ENCODE results near the gene C1QTNF9. TPM values are rescaled to one million over a fixed set of nuclear protein-coding genes. Genes with fewer than 3 reads are reported as not detected.
"Not testable (repeated sequence)": the region's sequence is repeated elsewhere in the genome, so short reads cannot be mapped to it uniquely, and the experiment has no call there.

The C1QTNF9 gene
- total RNA-seq (2014; rRNA removed; shearing (Covaris generic)) = 0.61 TPM in 1 of 2 replicates, not detected in the other

GRCh38 chr13:24309300-24309699, at the start of gene C1QTNF9:
Gene C1QTNF9 (plus strand): TSS chr13:24309580. CDS start chr13:24316004, 6,424 bp downstream.
- DNase-seq (ENCODE audit: low spot score) = not testable (repeated sequence)

- DNase-seq (ENCODE audit: low spot score) = no peak
These were observed 47.8 kb upstream of the C1QTNF9 start for GRCh38 chr13:24261566-24261965.

- no peak for DNase-seq (ENCODE audit: low spot score)
These were observed 45.7 kb upstream of the C1QTNF9 start for GRCh38 chr13:24263632-24264031.

- no peak for DNase-seq (ENCODE audit: low spot score)
These were observed 44.4 kb upstream of the C1QTNF9 start for GRCh38 chr13:24264976-24265375.

- no peak for DNase-seq (ENCODE audit: low spot score)
These were observed 43.9 kb upstream of the C1QTNF9 start for GRCh38 chr13:24265453-24265852.

GRCh38 chr13:24267274-24267673, 42.1 kb upstream of the C1QTNF9 start:
- DNase-seq (ENCODE audit: low spot score) = no peak

- DNase-seq (ENCODE audit: low spot score) = no peak
These were observed 41.6 kb upstream of the C1QTNF9 start for GRCh38 chr13:24267801-24268200.

GRCh38 chr13:24269821-24270220, 39.6 kb upstream of the C1QTNF9 start:
- DNase-seq (ENCODE audit: low spot score) = no peak

- DNase-seq (ENCODE audit: low spot score) = no peak
These were observed 38.7 kb upstream of the C1QTNF9 start for GRCh38 chr13:24270639-24271141.

- no peak for DNase-seq (ENCODE audit: low spot score)
These were observed 38.2 kb upstream of the C1QTNF9 start for GRCh38 chr13:24271231-24271600.

- no peak for DNase-seq (ENCODE audit: low spot score)
These were observed 37.6 kb upstream of the C1QTNF9 start for GRCh38 chr13:24271601-24272451.

- DNase-seq (ENCODE audit: low spot score) = no peak
These were observed 36.8 kb upstream of the C1QTNF9 start for GRCh38 chr13:24272452-24273161.

- DNase-seq (ENCODE audit: low spot score) = no peak
These were observed 35.5 kb upstream of the C1QTNF9 start for GRCh38 chr13:24273926-24274325.

GRCh38 chr13:24274452-24275021, 34.8 kb upstream of the C1QTNF9 start:
- no peak for DNase-seq (ENCODE audit: low spot score)

GRCh38 chr13:24275041-24275440, 34.3 kb upstream of the C1QTNF9 start:
- DNase-seq (ENCODE audit: low spot score) = no peak

GRCh38 chr13:24276306-24276705, 33.1 kb upstream of the C1QTNF9 start:
- no peak for DNase-seq (ENCODE audit: low spot score)

GRCh38 chr13:24276861-24277260, 32.5 kb upstream of the C1QTNF9 start:
- no peak for DNase-seq (ENCODE audit: low spot score)

GRCh38 chr13:24277761-24278160, 31.6 kb upstream of the C1QTNF9 start:
- no peak for DNase-seq (ENCODE audit: low spot score)

- DNase-seq (ENCODE audit: low spot score) = no peak
These were observed 29.9 kb upstream of the C1QTNF9 start for GRCh38 chr13:24279327-24280110.

- DNase-seq (ENCODE audit: low spot score) = no peak
These were observed 28.7 kb upstream of the C1QTNF9 start for GRCh38 chr13:24280720-24281119.
